Upper lobe of right lung (tissue), 1 donor: ENCODE data around the gene PADI3. TPM values are rescaled to one million over a fixed set of nuclear protein-coding genes. Genes with fewer than 3 reads are reported as not detected.

Source experiments
- ATAC-seq: fragments of 200-7000 bp; cut with Tn5 transposase; one replicate; pipeline ENCODE4 v1.9.1; 2020; ENCODE audit warnings: mild to moderate bottlenecking, moderate library complexity
- DNase-seq: peaks from one replicate; pipeline ENCODE4 v3.0.0-alpha.2; 2020
- H3K27ac ChIP-seq: fragments of 200-600 bp; one replicate; pipeline ENCODE4 v1.8.0; 2022
- H3K27me3 ChIP-seq: fragments of 200-600 bp; one replicate; pipeline ENCODE4 v1.8.0; 2022; ENCODE audit warnings: mild to moderate bottlenecking
- H3K36me3 ChIP-seq: fragments of 200-600 bp; one replicate; pipeline ENCODE4 v1.8.0; 2022
- H3K4me1 ChIP-seq: fragments of 200-600 bp; one replicate; pipeline ENCODE4 v1.8.0; 2022
- H3K4me3 ChIP-seq: fragments of 200-600 bp; one replicate; pipeline ENCODE4 v1.8.0; 2022; ENCODE audit warnings: mild to moderate bottlenecking
- H3K9me3 ChIP-seq: fragments of 200-600 bp; one replicate; pipeline ENCODE4 v1.8.0; 2022
- CTCF ChIP-seq: fragments of 200-600 bp; IDR thresholded peaks from one replicate; pipeline ENCODE4 v1.8.0; 2022; ENCODE audit warnings: antibody characterized with exemption
- intact Hi-C: fragments of 100-400 bp; cut with DNase I; formaldehyde crosslinking; loops from one replicate; pipeline ENCODE4 v1.11.0; 2022
- total RNA-seq: library from RNA; stranded (reverse); fragmentation: NEBNext Ultra II Directional; extraction: Animal tissue kit (Norgen Biotek cat#: 25700); gene quantifications from one replicate; pipeline ENCODE4 v1.2.1, GENCODE V29; 2021
- donor health status: DM: no; HTN: yes; CAD: no; lungs with severe emphysema.

The PADI3 gene
- total RNA-seq, 1 donor from 2014 or later = not detected

- Histone ChIP-seq H3K27ac (no peak overlapping the region), H3K9me3 (no peaks in the 10 kb centered on the region), H3K27me3 (peaks cover 8% of the 10 kb centered on the region), H3K4me3 (no peak overlapping the region), H3K4me1 (no peaks in the 10 kb centered on the region), H3K36me3 (no peaks in the 10 kb centered on the region)
- intact Hi-C loops = no loop called here
- TF ChIP-seq CTCF = no peak
- DNase-seq (no peak), ATAC-seq (no peak)
Observed at GRCh38 chr1:17244821-17245740, 3.8 kb upstream of the PADI3 start.

GRCh38 chr1:17245816-17246325, 3.0 kb upstream of the PADI3 start:
- Histone ChIP-seq H3K27me3 (peaks cover 8% of the 10 kb centered on the region), H3K27ac (no peak overlapping the region), H3K4me3 (no peak overlapping the region), H3K4me1 (no peaks in the 10 kb centered on the region), H3K36me3 (no peaks in the 10 kb centered on the region), H3K9me3 (no peaks in the 10 kb centered on the region)
- ATAC-seq (no peak), DNase-seq (no peak)
- intact Hi-C loops = no loop called here
- TF ChIP-seq CTCF = no peak

- no peak overlapping the region for H3K4me3 ChIP-seq
- H3K9me3 ChIP-seq = no peaks in the 10 kb centered on the region
- DNase-seq (no peak), ATAC-seq (no peak)
- H3K36me3 ChIP-seq = no peaks in the 10 kb centered on the region
- no peaks in the 10 kb centered on the region for H3K4me1 ChIP-seq
- intact Hi-C loops = no loop called here
- peaks cover 8% of the 10 kb centered on the region for H3K27me3 ChIP-seq
- TF ChIP-seq CTCF = no peak
- no peak overlapping the region for H3K27ac ChIP-seq
Observed at GRCh38 chr1:17246971-17247370, 1.9 kb upstream of the PADI3 start.

GRCh38 chr1:17250601-17251000, 1.7 kb downstream of the PADI3 start:
- no peak for TF ChIP-seq CTCF
- no peak overlapping the region for H3K27ac ChIP-seq
- H3K4me1 ChIP-seq = no peaks in the 10 kb centered on the region
- H3K36me3 ChIP-seq = no peaks in the 10 kb centered on the region
- DNase-seq = no peak
- H3K4me3 ChIP-seq = no peak overlapping the region
- ATAC-seq = peak; percentile 23
- intact Hi-C loops = no loop called here
- H3K9me3 ChIP-seq = no peaks in the 10 kb centered on the region
- peaks cover 8% of the 10 kb centered on the region for H3K27me3 ChIP-seq

- intact Hi-C loops = no loop called here
- Histone ChIP-seq H3K4me3 (no peak overlapping the region), H3K27ac (no peak overlapping the region), H3K27me3 (peaks cover 8% of the 10 kb centered on the region), H3K36me3 (no peaks in the 10 kb centered on the region), H3K9me3 (no peaks in the 10 kb centered on the region), H3K4me1 (no peaks in the 10 kb centered on the region)
- TF ChIP-seq CTCF = no peak
- DNase-seq (no peak), ATAC-seq (no peak)
Observed at GRCh38 chr1:17251246-17251645, 2.3 kb downstream of the PADI3 start.
